Measurements from ENCODE around the gene TNRC6C.

Gene TNRC6C

DNA sequence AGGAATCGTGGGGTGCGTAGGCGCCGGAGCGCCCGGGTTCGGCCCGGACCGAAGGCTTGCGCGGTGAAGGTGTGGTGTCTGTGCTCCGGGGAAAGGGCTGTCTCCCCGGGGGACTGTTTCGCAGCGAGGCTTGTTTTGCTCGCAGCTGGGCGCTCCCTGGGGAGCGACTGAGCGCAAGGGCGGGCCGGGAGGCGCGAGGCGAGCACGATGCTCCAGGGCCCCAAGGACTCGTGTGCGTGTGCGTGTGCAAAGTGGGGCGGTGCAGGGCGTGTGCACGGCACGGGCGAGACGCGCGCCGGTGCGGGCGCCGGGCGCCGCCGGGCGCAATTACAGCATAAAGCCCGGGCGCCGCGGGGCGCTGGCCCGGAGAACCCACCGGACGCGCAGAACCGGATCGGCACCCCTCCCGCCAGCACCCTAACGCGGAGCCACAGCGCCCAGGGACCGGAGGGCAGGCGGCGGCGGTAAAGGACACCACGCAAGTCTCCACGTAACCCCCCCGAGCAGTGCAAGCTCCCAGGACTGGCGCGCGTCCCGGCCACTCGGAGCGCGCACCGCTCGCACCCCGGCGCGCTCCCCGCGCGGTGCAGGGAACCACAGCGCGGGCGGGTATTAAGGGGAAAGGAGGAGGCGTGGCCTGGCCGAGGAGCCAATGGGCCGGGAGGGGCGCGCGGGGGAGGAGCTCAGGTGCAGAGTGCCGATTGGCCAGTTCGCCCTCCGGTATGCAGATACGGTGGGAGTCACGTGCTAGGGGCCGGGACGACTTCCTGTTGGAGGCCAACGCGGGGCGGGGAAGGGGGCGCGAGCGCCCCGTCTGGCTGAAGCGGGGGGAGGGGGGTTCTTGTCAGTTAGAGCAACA lies at the start of gene TNRC6C:
TSS of gene TNRC6C (plus strand) at position 847 of the 859 bp plus-strand sequence. CDS start 45,504 bp downstream, outside the sequence.
- no peak for FAIRE-seq

DNA sequence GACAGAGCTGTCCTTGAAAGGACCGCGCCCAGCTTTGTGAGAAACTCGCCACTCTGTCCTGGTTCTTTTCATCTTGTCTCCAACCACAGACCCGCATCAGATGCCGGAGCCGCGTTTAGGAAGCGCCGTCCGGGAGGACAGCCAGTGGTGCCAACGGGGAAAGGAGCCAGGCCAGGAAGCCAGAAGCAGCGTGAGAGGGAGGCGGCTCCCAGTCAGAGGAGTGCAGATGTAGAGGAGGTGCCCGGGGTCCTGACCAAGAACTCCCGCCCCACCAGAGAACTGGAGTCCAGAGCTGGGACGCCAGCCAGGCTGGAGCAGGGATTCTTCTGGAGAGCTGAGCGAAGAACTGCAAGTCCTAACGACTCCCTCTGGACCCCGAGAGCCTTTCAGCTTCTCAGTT lies 49.3 kb upstream of the TNRC6C start:
- no peak for FAIRE-seq

DNA sequence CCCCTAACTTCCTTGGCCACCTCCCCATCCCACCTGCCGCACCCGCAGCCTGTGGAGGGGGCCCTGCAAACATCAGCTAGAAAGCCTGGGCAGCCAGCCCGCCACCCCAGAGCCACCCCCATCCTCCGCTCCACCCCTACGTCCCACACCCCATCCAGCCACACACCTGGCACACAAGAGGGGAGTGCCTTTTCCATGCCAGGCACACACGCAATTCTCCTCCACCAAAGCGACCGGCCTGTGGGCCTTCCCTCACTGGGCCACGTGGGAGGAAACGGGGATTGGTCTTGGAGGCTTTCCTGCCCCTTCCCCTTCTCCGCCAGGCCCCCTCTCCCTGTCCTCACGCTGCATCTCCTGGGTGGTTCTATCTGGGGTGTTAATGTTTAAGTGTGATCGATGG lies 48.7 kb upstream of the TNRC6C start:
- FAIRE-seq: no peak

GRCh38 chr17:77914385-77915254 lies 43.9 kb upstream of the TNRC6C start:
- FAIRE-seq: no peak

DNA sequence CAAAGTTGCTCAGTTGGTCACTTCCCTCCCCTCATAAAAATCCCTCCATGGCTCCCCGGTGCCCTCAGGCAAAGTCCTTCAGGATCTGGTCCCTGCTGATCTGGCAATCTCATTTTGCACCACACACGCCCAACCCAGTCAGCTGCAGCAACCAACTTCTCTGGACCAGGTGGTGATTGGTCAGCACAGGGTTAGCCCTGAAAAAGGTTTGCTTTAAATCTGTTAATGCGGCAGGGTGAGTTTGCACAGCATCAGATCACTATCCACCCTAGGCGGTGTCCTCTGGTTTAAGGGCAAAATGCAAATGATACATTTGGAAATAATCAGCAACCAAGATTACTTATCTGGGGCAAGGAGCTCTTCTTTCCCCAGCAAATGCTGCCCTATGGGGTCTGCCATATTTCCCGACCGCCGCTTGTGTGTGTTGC lies 42.9 kb upstream of the TNRC6C start:
- no peak for FAIRE-seq

- FAIRE-seq: no peak
These were observed 42.2 kb upstream of the TNRC6C start for GRCh38 chr17:77916264-77916663.

GRCh38 chr17:77916703-77917481 lies 41.6 kb upstream of the TNRC6C start:
- FAIRE-seq: no peak

DNA sequence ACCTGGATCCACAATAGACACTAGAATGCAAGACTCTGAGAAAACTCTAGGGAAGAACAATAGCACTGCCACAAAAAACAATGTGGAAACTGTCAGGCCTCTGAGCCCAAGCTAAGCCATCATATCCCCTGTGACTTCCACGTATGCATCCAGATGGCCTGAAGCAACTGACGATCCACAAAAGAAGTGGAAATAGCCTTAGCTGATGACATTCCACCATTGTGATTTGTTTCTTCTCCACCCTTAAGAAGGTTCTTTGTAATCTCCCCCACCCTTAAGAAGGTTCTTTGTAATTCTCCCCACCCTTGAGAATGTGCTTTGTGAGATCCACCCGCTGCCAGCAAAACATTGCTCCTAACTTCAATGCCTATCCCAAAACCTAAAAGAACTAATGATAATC lies 39.2 kb upstream of the TNRC6C start:
- no peak for FAIRE-seq

DNA sequence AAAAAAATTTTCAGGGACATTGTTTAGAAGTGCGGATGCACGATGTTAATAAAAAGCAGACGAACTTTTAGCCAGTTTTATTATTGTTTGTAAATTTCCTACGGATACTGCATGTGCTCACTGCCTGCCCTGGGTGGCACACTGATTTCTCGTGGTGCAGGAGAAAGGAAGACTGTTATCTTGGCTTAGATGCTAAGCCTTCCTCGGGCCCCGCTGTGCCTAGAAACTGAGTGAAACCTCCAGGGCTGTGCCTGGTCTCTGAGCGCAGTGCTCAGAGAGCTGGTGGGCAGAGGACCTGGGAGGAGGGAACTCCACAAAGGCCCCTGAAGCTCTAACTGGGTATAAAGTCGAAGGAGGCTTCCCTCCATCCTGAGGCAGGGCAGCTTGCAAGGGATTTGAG lies 35.4 kb upstream of the TNRC6C start:
- no peak for FAIRE-seq

- FAIRE-seq: no peak
These were observed 34.6 kb upstream of the TNRC6C start for GRCh38 chr17:77923776-77924513.

GRCh38 chr17:77924757-77925336 lies 33.7 kb upstream of the TNRC6C start:
- no peak for FAIRE-seq

GRCh38 chr17:77925831-77926543 lies 32.5 kb upstream of the TNRC6C start:
- no peak for FAIRE-seq

DNA sequence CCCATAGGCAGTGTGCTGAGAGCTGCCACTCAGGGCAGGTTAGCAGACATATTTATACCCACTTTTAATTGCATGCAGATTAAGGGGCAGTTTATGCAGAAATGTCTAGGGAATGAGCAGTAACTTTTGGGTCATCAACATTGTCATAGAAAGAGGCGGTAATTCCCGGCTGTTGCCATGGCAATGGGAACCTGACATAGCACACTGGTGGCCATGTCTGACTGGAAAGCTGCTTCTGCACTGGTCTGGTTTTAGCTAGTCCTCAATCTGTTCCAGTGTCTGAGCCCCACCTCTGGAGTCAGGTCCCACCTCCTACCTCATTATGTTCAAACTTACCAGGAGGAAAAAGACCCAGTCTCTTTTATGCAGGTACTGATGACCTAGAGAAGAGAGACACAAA lies 31.5 kb upstream of the TNRC6C start:
- no peak for FAIRE-seq

DNA sequence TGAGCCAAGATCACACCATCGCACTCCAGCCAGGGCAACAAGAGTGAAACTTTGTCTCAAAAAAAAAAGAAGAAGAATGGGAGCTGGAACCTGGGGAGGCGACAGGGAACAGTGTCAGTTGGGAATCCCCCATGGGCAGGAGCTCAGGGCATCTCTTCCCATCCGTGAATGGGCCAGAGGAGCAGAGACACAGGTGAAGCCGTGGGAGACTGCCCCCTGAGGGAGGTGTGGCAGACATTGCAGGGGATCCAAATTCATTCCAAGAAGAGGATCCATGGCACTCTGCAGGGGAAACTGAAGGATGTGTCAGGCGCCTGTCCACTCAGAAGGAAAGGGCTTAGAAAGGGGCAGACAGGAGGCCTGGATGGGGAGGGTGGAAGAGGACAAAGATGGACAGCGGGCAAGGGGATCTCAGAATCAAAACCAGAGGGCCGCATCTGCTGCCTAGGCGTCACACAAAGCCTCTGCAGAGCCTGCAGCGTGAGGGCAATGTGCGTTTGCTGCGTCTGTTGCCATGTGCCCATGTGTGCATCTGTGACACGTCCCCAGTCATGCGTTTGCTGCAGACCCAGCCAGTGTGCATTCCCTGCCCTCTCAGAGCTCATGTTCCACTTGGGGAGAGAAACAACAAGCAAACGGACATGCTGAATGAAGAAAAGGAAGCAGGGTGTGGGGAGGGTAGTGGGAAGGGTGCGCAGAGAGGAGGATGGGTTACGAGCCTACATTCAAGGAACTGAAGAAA lies 30.6 kb upstream of the TNRC6C start:
- no peak for FAIRE-seq

- no peak for FAIRE-seq
These were observed 29.9 kb upstream of the TNRC6C start for GRCh38 chr17:77928519-77929179.

- FAIRE-seq: no peak
These were observed 29.3 kb upstream of the TNRC6C start for GRCh38 chr17:77929180-77929564.

- no peak for FAIRE-seq
These were observed 28.5 kb upstream of the TNRC6C start for GRCh38 chr17:77929871-77930436.

DNA sequence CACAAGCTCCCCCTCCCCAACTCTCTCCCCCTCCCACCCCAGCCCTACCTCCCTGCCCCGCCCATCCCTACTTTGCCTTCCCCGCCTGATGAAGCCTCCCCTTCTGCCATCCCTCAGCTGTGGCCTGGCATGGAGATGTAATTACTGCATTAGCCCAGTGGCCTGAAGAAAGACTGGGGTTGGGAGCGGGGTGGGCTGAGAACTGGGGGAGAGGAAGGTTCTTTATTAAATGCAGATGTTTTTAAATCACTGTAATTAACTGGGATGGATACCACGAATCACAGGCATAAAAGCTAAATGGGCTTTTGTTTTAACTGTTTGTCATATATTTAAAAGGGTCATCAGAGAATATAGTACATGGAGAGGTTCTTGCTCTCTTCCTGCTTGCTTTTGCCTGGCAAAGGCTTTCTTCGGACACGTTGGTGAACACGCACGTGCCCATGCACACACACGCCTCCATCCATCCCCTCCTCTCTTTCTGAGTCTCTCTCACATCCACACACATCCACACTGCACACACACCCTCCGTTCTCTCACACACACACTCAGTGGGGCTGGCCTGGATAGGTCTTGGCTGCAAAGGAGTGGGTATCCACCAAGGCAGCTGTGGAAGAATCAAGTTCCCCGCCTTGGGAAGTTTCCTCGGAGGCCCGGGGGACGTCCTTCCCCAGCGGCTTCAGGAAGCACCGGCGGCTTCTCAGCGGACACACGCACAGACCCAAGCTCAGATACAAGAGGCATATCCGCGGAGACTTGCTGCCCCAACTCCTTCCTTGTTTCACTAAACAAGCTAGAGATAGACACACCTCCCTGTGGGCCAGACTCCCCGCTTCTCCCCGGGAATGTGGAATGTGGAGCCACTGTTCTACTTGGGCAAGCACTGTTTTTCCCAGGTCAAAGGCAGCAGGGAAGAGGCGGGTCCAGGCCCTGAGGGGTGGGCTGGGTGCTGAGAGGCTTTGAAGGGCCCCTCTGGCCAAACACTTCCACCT lies 27.4 kb upstream of the TNRC6C start:
- FAIRE-seq: no peak
